Tibial nerve (tissue), 3 donors: ENCODE measurements around the gene CRYGB.
"Not testable (repeated sequence)": the region's sequence is repeated elsewhere in the genome, so short reads cannot be mapped to it uniquely, and the experiment has no call there.

Experiments
- CTCF ChIP-seq, 5 experiments: fragments of 200-600 bp in 3 of 5; fragments of 450-650 bp in 2 of 5; sonication (generic) in 3 of 5; IDR thresholded peaks; one replicate each; pipeline ENCODE4 v1.5.1; 2016 to 2019; ENCODE audit warnings: antibody characterized with exemption in 5 of 5, mild to moderate bottlenecking in 3 of 5, moderate library complexity in 2 of 5
- POLR2A ChIP-seq, 2 donors: fragments of 450-650 bp; IDR thresholded peaks; one replicate each; pipeline ENCODE4 v1.6.1; 2017; ENCODE audit warnings: antibody characterized with exemption in 2 of 2, mild to moderate bottlenecking in 2 of 2, moderate library complexity in 2 of 2

- TF ChIP-seq CTCF, POLR2A (IDR thresholded peaks at IDR 0.05): not testable (repeated sequence)
Observed at GRCh38 chr2:208138334-208138733, 7.6 kb downstream of the CRYGB start.
